GM23338 (cell line): ENCODE results near the gene TXNDC2. TPM values are rescaled to one million over a fixed set of nuclear protein-coding genes. Genes with fewer than 3 reads are reported as not detected.

ENCODE experiments used
- ATAC-seq: fragments of 200-7000 bp; cut with Tn5 transposase; 3 replicates; pipeline ENCODE4 v1.9.1; 2020
- DNase-seq: peaks from one replicate; pipeline ENCODE4 v3.0.0-alpha.2; 2015; ENCODE audit warnings: low spot score
- H2AFZ ChIP-seq: fragments of 200-600 bp; sonication (generic); 2 replicates; pipeline ENCODE4 v1.8.0; 2016; ENCODE audit warnings: antibody characterized with exemption, mild to moderate bottlenecking, moderate library complexity
- H3F3A ChIP-seq: fragments of 200-600 bp; sonication (generic); replicated peaks from 2 replicates; pipeline ENCODE4 v1.8.0; 2017; ENCODE audit warnings: antibody characterized with exemption, mixed run types, low read depth
- H3K27ac ChIP-seq: fragments of 200-600 bp; sonication (generic); 2 replicates; pipeline ENCODE4 v1.6.1; 2016; ENCODE audit warnings: low read depth
- H3K27me3 ChIP-seq: fragments of 200-600 bp; sonication (generic); 2 replicates; pipeline ENCODE4 v1.8.0; 2016; ENCODE audit warnings: mild to moderate bottlenecking, mixed run types, moderate library complexity; ENCODE audit not compliant: insufficient read depth
- H3K36me3 ChIP-seq: fragments of 200-600 bp; sonication (generic); 2 replicates; pipeline ENCODE4 v1.8.0; 2016; ENCODE audit warnings: mild to moderate bottlenecking; ENCODE audit not compliant: insufficient read depth
- H3K4me1 ChIP-seq: fragments of 200-600 bp; sonication (generic); 2 replicates; pipeline ENCODE4 v1.8.0; 2016; ENCODE audit warnings: mild to moderate bottlenecking, moderate library complexity; ENCODE audit not compliant: insufficient read depth
- H3K4me2 ChIP-seq: fragments of 200-600 bp; sonication (generic); 2 replicates; pipeline ENCODE4 v1.7.1; 2017; ENCODE audit warnings: mixed run types
- H3K4me3 ChIP-seq: fragments of 200-600 bp; sonication (generic); 2 replicates; pipeline ENCODE4 v1.6.1; 2016; ENCODE audit warnings: mixed run types
- H3K79me2 ChIP-seq: fragments of 200-600 bp; sonication (generic); replicated peaks from 2 replicates; pipeline ENCODE4 v1.8.0; 2017; ENCODE audit warnings: mild to moderate bottlenecking; ENCODE audit not compliant: insufficient read depth
- H3K9me2 ChIP-seq: fragments of 200-600 bp; sonication (generic); 2 replicates; pipeline ENCODE4 v1.8.0; 2017; ENCODE audit not compliant: insufficient read depth
- H4K20me1 ChIP-seq: fragments of 200-600 bp; sonication (generic); replicated peaks from 2 replicates; pipeline ENCODE4 v1.8.0; 2017; ENCODE audit warnings: mild to moderate bottlenecking; ENCODE audit not compliant: insufficient read depth
- H3K27ac Mint-ChIP-seq: 2 replicates; pipeline ENCODE4 v1.8.0; 2020; ENCODE audit warnings: inconsistent platforms, mild to moderate bottlenecking, moderate library complexity, mixed read lengths
- H3K27me3 Mint-ChIP-seq: 3 replicates; pipeline ENCODE4 v1.8.0; 2022; ENCODE audit warnings: low read depth, mild to moderate bottlenecking, moderate library complexity, mixed read lengths, inconsistent platforms; ENCODE audit not compliant: insufficient read depth, poor library complexity
- H3K36me3 Mint-ChIP-seq: 3 replicates; pipeline ENCODE4 v1.8.0; 2021; ENCODE audit warnings: low read depth, mild to moderate bottlenecking, inconsistent platforms, moderate library complexity, mixed read lengths
- H3K4me1 Mint-ChIP-seq: 3 replicates; pipeline ENCODE4 v1.8.0; 2020; ENCODE audit warnings: mild to moderate bottlenecking, inconsistent platforms, mixed read lengths
- H3K4me3 Mint-ChIP-seq: 3 replicates; pipeline ENCODE4 v1.8.0; 2021; ENCODE audit warnings: moderate library complexity, mild to moderate bottlenecking, inconsistent platforms, mixed read lengths
- H3K9me3 Mint-ChIP-seq: 3 replicates; pipeline ENCODE4 v1.8.0; 2020; ENCODE audit warnings: moderate library complexity, mild to moderate bottlenecking, inconsistent platforms, mixed read lengths
- CREB1 ChIP-seq: fragments of 250-450 bp; sonication (Bioruptor Pico); IDR thresholded peaks from 2 replicates; pipeline ENCODE4 v1.5.0; 2020; ENCODE audit warnings: low read depth, mild to moderate bottlenecking, moderate library complexity
- CTCF ChIP-seq, 2 experiments: fragments of 200-600 bp in 1 of 2; sonication (generic) in 1 of 2; conservative IDR thresholded peaks; 2 replicates each; pipeline versions ENCODE4 v1.5.1 to v1.6.1; 2016 to 2017; ENCODE audit warnings: antibody characterized with exemption in 2 of 2, low read depth in 2 of 2, mild to moderate bottlenecking in 2 of 2, moderate library complexity in 1 of 2
- ETS1 ChIP-seq: IDR thresholded peaks from 2 replicates; pipeline ENCODE4 v1.6.1; 2016; ENCODE audit warnings: antibody characterized with exemption
- EZH2 ChIP-seq: fragments of 200-600 bp; sonication (generic); IDR thresholded peaks from one replicate; pipeline ENCODE4 v1.8.0; 2017; ENCODE audit warnings: antibody characterized with exemption, mild to moderate bottlenecking, low read depth; ENCODE audit not compliant: unreplicated experiment
- EZH2phosphoT487 ChIP-seq: fragments of 200-600 bp; sonication (generic); IDR thresholded peaks from one replicate; pipeline ENCODE4 v1.8.1; 2018; ENCODE audit warnings: antibody characterized with exemption; ENCODE audit not compliant: unreplicated experiment
- NANOG ChIP-seq: IDR thresholded peaks from 2 replicates; pipeline ENCODE4 v1.6.1; 2016; ENCODE audit warnings: antibody characterized with exemption, borderline replicate concordance
- POLR2AphosphoS5 ChIP-seq: IDR thresholded peaks from 2 replicates; pipeline ENCODE4 v1.6.1; 2016; ENCODE audit warnings: antibody characterized with exemption, low read depth
- REST ChIP-seq: IDR thresholded peaks from one replicate; pipeline ENCODE4 v1.6.1; 2018; ENCODE audit warnings: antibody characterized with exemption; ENCODE audit not compliant: unreplicated experiment
- STAT1 ChIP-seq: IDR thresholded peaks from one replicate; pipeline ENCODE4 v1.6.1; 2016; ENCODE audit warnings: antibody characterized with exemption; ENCODE audit not compliant: unreplicated experiment
- ZNF114 ChIP-seq: fragments of 250-450 bp; sonication (Bioruptor Pico); IDR thresholded peaks from 2 replicates; pipeline ENCODE4 v1.5.0; 2020; ENCODE audit warnings: mild to moderate bottlenecking, moderate library complexity
- ZNF331 ChIP-seq: fragments of 250-450 bp; sonication (Bioruptor Pico); IDR thresholded peaks from 2 replicates; pipeline ENCODE4 v1.5.0; 2020; ENCODE audit warnings: low read depth, mild to moderate bottlenecking, moderate library complexity
- polyA plus RNA-seq: library from polyadenylated mRNA; unstranded; fragments of >200 nt; fragmentation: Nextera tagmentation; extraction: Ambion mirVana; gene quantifications from 2 replicates; pipeline ENCODE4 v1.2.1, GENCODE V29; 2016
- total RNA-seq: library from RNA; depleted of rRNA; stranded (reverse); fragments of >200 nt; shearing (Covaris generic); gene quantifications from 2 replicates; pipeline ENCODE4 v1.2.3, GENCODE V29; 2014

The TXNDC2 gene
- total and polyA plus RNA-seq, 2 experiments from 2014 or later, result 0.16 TPM; not detected in 1

- TF ChIP-seq ZNF331 (CRISPR knock-in tag), result no peak
- no peak for TF ChIP-seq NANOG
- no peak for TF ChIP-seq CREB1 (CRISPR knock-in tag)
- TF ChIP-seq STAT1, result no peak
- no peak for TF ChIP-seq ZNF114 (CRISPR knock-in tag)
- TF ChIP-seq EZH2phosphoT487, result no peak
- TF ChIP-seq CTCF (conservative IDR thresholded peaks at IDR 0.05; ENCODE audit: low read depth in 2 of 2), result no peak
- no peak for TF ChIP-seq EZH2
- no peak for TF ChIP-seq ETS1
- TF ChIP-seq POLR2AphosphoS5, result no peak
Observed at GRCh38 chr18:9877655-9878014, 8.1 kb upstream of the TXNDC2 start (continued).

- no peak for ATAC-seq
- Mint-ChIP-seq H3K27ac (no peak overlapping the region), H3K4me3 (no peak overlapping the region), H3K36me3 (no peaks in the 10 kb centered on the region), H3K27me3 (no peaks in the 10 kb centered on the region), H3K4me1 (peaks cover 8% of the 10 kb centered on the region; the same call in 2 of the 3 replicates), H3K9me3 (no peaks in the 10 kb centered on the region; the same call in 2 of the 3 replicates)
- H3K4me1 ChIP-seq, result no peaks in the 10 kb centered on the region
- no peak overlapping the region for H3K27ac ChIP-seq
- H3F3A ChIP-seq, result no peaks in the 10 kb centered on the region
- no peak overlapping the region for H3K4me2 ChIP-seq
- no peak overlapping the region for H3K4me3 ChIP-seq
- no peaks in the 10 kb centered on the region for H4K20me1 ChIP-seq
- peaks cover 8% of the 10 kb centered on the region; the same call in 1 of the 2 replicates for H3K9me2 ChIP-seq
- no peaks in the 10 kb centered on the region for H3K79me2 ChIP-seq
- no peak for DNase-seq
- H3K27me3 ChIP-seq, result no peaks in the 10 kb centered on the region
- H2AFZ ChIP-seq, result no peak overlapping the region
- no peaks in the 10 kb centered on the region for H3K36me3 ChIP-seq
- TF ChIP-seq ZNF114 (CRISPR knock-in tag) (no peak), CTCF (conservative IDR thresholded peaks at IDR 0.05; ENCODE audit: low read depth in 2 of 2) (no peak), REST (no peak), EZH2 (no peak)
Observed at GRCh38 chr18:9878095-9878494, 7.7 kb upstream of the TXNDC2 start.
